Smooth muscle cell (in vitro differentiated cells): ENCODE data around the gene UBE2E2. TPM values are rescaled to one million over a fixed set of nuclear protein-coding genes. Genes with fewer than 3 reads are reported as not detected.

Source experiments
- DNase-seq: peaks from one replicate; lab custom pipeline; 2025; ENCODE audit not compliant: unreplicated experiment; lab: John Stamatoyannopoulos, UW
- H2AFZ ChIP-seq: fragments of 200-600 bp; sonication (generic); 2 replicates; pipeline ENCODE4 v1.6.0; 2016; ENCODE audit warnings: antibody characterized with exemption, low read depth, mild to moderate bottlenecking
- H3F3A ChIP-seq: fragments of 200-600 bp; sonication (generic); 2 replicates; pipeline ENCODE4 v1.6.0; 2017; ENCODE audit warnings: antibody characterized with exemption, low read depth
- H3K27ac ChIP-seq: fragments of 200-600 bp; sonication (generic); 2 replicates; pipeline ENCODE4 v1.5.1; 2016; ENCODE audit warnings: low read depth, mild to moderate bottlenecking
- H3K27me3 ChIP-seq: fragments of 200-600 bp; sonication (generic); 2 replicates; pipeline ENCODE4 v1.6.1; 2016; ENCODE audit warnings: low read depth, mild to moderate bottlenecking
- H3K36me3 ChIP-seq: fragments of 200-600 bp; sonication (generic); 2 replicates; pipeline ENCODE4 v1.5.1; 2016; ENCODE audit warnings: low read depth
- H3K4me1 ChIP-seq: fragments of 200-600 bp; sonication (generic); 2 replicates; pipeline ENCODE4 v1.5.1; 2016; ENCODE audit warnings: low read depth
- H3K4me2 ChIP-seq: fragments of 200-600 bp; sonication (generic); 2 replicates; pipeline ENCODE4 v1.6.0; 2016; ENCODE audit warnings: mild to moderate bottlenecking
- H3K4me3 ChIP-seq: fragments of 200-600 bp; sonication (generic); 2 replicates; pipeline ENCODE4 v1.5.1; 2016; ENCODE audit warnings: mild to moderate bottlenecking
- H3K79me2 ChIP-seq: fragments of 200-600 bp; sonication (generic); 2 replicates; pipeline ENCODE4 v1.6.0; 2016; ENCODE audit warnings: low read depth, mild to moderate bottlenecking
- H3K9ac ChIP-seq: fragments of 200-600 bp; sonication (generic); 2 replicates; pipeline ENCODE4 v1.6.0; 2016; ENCODE audit warnings: low read depth
- H3K9me3 ChIP-seq: fragments of 200-600 bp; sonication (generic); replicated peaks from 2 replicates; pipeline ENCODE4 v1.5.1; 2016; ENCODE audit warnings: low read depth
- H4K20me1 ChIP-seq: fragments of 200-600 bp; sonication (generic); 2 replicates; pipeline ENCODE4 v1.6.0; 2016; ENCODE audit warnings: low read depth
- WGBS: methylation state at CpG from one replicate; pipeline ENCODE4 v1.1.7; 2016; ENCODE audit warnings: low lambda C conversion rate; 5-methylcytosine and 5-hydroxymethylcytosine counted together
- polyA plus RNA-seq: library from polyadenylated mRNA; unstranded; fragments of >200 nt; fragmentation: Nextera tagmentation; extraction: Ambion mirVana; gene quantifications from 2 replicates; pipeline ENCODE4 v1.2.1, GENCODE V29; 2016
- total RNA-seq: library from RNA; depleted of rRNA; stranded (reverse); fragments of >200 nt; gene quantifications from 2 replicates; pipeline ENCODE4 v1.2.3, GENCODE V29; 2014
- TF ChIP-seq, protein P1 (sequence below): fragments of 200-600 bp; sonication (generic); IDR thresholded peaks from 2 replicates; pipeline ENCODE4 v1.5.1; 2017; ENCODE audit warnings: borderline replicate concordance, mild to moderate bottlenecking, antibody characterized with exemption; ENCODE audit not compliant: insufficient read depth, poor library complexity, severe bottlenecking

Gene UBE2E2
- total and polyA plus RNA-seq, 2 experiments from 2014 or later = 65.9 to 121 TPM

- no peaks in the 10 kb centered on the region for H3K4me1 ChIP-seq
- no peaks in the 10 kb centered on the region for H3K9me3 ChIP-seq
- H3K36me3 ChIP-seq = no peaks in the 10 kb centered on the region
- 94% methylated on average over 2 of the region's 2 CpGs for WGBS
- TF ChIP-seq, protein P1, sequence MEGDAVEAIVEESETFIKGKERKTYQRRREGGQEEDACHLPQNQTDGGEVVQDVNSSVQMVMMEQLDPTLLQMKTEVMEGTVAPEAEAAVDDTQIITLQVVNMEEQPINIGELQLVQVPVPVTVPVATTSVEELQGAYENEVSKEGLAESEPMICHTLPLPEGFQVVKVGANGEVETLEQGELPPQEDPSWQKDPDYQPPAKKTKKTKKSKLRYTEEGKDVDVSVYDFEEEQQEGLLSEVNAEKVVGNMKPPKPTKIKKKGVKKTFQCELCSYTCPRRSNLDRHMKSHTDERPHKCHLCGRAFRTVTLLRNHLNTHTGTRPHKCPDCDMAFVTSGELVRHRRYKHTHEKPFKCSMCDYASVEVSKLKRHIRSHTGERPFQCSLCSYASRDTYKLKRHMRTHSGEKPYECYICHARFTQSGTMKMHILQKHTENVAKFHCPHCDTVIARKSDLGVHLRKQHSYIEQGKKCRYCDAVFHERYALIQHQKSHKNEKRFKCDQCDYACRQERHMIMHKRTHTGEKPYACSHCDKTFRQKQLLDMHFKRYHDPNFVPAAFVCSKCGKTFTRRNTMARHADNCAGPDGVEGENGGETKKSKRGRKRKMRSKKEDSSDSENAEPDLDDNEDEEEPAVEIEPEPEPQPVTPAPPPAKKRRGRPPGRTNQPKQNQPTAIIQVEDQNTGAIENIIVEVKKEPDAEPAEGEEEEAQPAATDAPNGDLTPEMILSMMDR = no peak
- H3K79me2 ChIP-seq = peaks cover 7% of the 10 kb centered on the region
- no peak overlapping the region for H3K4me2 ChIP-seq
- no peaks in the 10 kb centered on the region for H3F3A ChIP-seq
- DNase-seq = no peak
- H2AFZ ChIP-seq = no peak overlapping the region
- H3K27ac ChIP-seq = no peak overlapping the region
- no peak overlapping the region for H3K9ac ChIP-seq
- no peak overlapping the region for H3K4me3 ChIP-seq
- no peaks in the 10 kb centered on the region for H3K27me3 ChIP-seq
- peaks cover 95% of the 10 kb centered on the region for H4K20me1 ChIP-seq
These were observed 199.8 kb downstream of the UBE2E2 start for GRCh38 chr3:23402728-23403492.

GRCh38 chr3:23404246-23404645, 201.1 kb downstream of the UBE2E2 start:
- Histone ChIP-seq H3K79me2 (peaks cover 6% of the 10 kb centered on the region), H3K9me3 (no peaks in the 10 kb centered on the region), H3F3A (no peaks in the 10 kb centered on the region), H3K27me3 (no peaks in the 10 kb centered on the region), H3K36me3 (no peaks in the 10 kb centered on the region), H2AFZ (no peak overlapping the region), H3K9ac (no peak overlapping the region), H3K4me1 (no peaks in the 10 kb centered on the region), H4K20me1 (peaks cover 99% of the 10 kb centered on the region), H3K27ac (no peak overlapping the region), H3K4me2 (no peak overlapping the region), H3K4me3 (no peak overlapping the region)
- no peak for DNase-seq
- TF ChIP-seq, protein P1 = no peak

DNA sequence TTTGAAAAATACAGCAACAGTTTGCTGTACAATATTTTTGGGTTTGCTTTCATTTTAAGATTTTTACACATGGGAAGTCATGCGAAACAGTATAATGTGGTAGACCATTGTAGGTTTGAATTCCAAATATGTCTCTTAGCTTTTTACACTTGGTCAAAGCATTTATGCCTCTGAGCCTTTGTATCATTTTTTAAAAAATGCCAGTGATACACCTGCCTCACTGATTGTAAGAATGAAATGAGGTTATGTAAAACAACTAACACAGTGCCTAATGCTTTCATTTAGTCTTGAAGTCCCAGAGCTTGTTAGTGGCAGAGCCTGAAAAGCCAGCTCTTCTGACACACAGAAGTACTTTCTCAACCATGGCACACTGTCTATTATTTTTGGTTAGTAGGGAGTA, 202.0 kb downstream of the UBE2E2 start:
- TF ChIP-seq, protein P1 = no peak
- Histone ChIP-seq H3K4me3 (no peak overlapping the region), H3K79me2 (peaks cover 5% of the 10 kb centered on the region), H3K9ac (no peak overlapping the region), H3K9me3 (no peaks in the 10 kb centered on the region), H3K27ac (no peak overlapping the region), H2AFZ (no peak overlapping the region), H3K4me1 (no peaks in the 10 kb centered on the region), H3K36me3 (no peaks in the 10 kb centered on the region), H3K27me3 (no peaks in the 10 kb centered on the region), H3K4me2 (no peak overlapping the region), H4K20me1 (peaks cover 99% of the 10 kb centered on the region), H3F3A (no peaks in the 10 kb centered on the region)
- WGBS = 100% methylated on average over 1 of the region's 1 CpG
- no peak for DNase-seq

DNA sequence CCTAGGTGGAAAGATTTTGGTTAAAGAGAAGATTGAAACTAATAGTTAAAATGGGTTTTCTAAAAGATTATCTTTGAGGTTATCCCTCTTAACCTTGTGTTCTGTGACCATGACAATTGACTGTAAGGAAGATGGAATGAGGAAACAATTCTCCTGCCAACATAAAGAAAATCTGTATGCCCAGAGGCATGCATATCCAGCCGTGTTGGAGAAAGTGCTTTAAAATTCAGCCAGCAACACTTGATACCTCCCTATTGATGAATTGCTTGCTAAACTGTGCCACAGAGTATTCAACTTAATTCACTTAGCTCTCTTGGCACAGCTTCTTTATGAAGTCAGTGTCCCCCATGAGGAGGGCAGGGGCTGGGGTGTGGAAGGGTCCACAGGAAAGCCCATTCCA, 203.5 kb downstream of the UBE2E2 start:
- Histone ChIP-seq H3K4me1 (no peaks in the 10 kb centered on the region), H3K27me3 (no peaks in the 10 kb centered on the region), H3K36me3 (no peaks in the 10 kb centered on the region), H3K9ac (no peak overlapping the region), H3K27ac (no peak overlapping the region), H3K4me2 (no peak overlapping the region), H3K9me3 (no peaks in the 10 kb centered on the region), H2AFZ (no peak overlapping the region), H3K79me2 (peaks cover 11% of the 10 kb centered on the region), H3K4me3 (no peak overlapping the region), H4K20me1 (peaks cover 99% of the 10 kb centered on the region), H3F3A (no peaks in the 10 kb centered on the region)
- TF ChIP-seq, protein P1 = no peak
- WGBS = 48% methylated on average over 1 of the region's 1 CpG
- DNase-seq = no peak
